ENCODE results near the gene UGT1A4.

The UGT1A4 gene

GRCh38 chr2:233803994-233804393 lies 85.5 kb downstream of the UGT1A4 start:
- no peak overlapping the region for H3K9ac ChIP-seq (ENCODE audit: low read depth, low read length, poor library complexity, severe bottlenecking)
- H3K9me2 ChIP-seq (replicated peaks; ENCODE audit: low read depth, low read length): no peaks in the 10 kb centered on the region
- H3K4me1 ChIP-seq (ENCODE audit: insufficient read depth, low read length, poor library complexity, severe bottlenecking): no peaks in the 10 kb centered on the region
- H3K4me2 ChIP-seq (ENCODE audit: low read depth, low read length, poor library complexity, severe bottlenecking): no peak overlapping the region
- H3K9me3 ChIP-seq (ENCODE audit: insufficient read depth, low read depth, low read length): no peaks in the 10 kb centered on the region
- H2AFZ ChIP-seq (ENCODE audit: low read length): no peak overlapping the region
- TF ChIP-seq EZH2phosphoT487 (IDR thresholded peaks at IDR 0.05; ENCODE audit: borderline replicate concordance): no peak
- no peak for TF ChIP-seq CTCF (conservative IDR thresholded peaks at IDR 0.05; ENCODE audit: low read length)
- no peaks in the 10 kb centered on the region for H3K79me2 ChIP-seq (ENCODE audit: insufficient read depth, low read length)
- H3K4me3 ChIP-seq (ENCODE audit: low read length, poor library complexity, severe bottlenecking): no peak overlapping the region
- no peaks in the 10 kb centered on the region for H3F3A ChIP-seq (ENCODE audit: low read depth)
- no peaks in the 10 kb centered on the region for H4K20me1 ChIP-seq (ENCODE audit: insufficient read depth, low read length, poor library complexity, severe bottlenecking)
- no peaks in the 10 kb centered on the region for H3K36me3 ChIP-seq (ENCODE audit: insufficient read depth, low read length)
- H3K27me3 ChIP-seq (ENCODE audit: insufficient read depth, low read length, poor library complexity, severe bottlenecking): no peaks in the 10 kb centered on the region

DNA sequence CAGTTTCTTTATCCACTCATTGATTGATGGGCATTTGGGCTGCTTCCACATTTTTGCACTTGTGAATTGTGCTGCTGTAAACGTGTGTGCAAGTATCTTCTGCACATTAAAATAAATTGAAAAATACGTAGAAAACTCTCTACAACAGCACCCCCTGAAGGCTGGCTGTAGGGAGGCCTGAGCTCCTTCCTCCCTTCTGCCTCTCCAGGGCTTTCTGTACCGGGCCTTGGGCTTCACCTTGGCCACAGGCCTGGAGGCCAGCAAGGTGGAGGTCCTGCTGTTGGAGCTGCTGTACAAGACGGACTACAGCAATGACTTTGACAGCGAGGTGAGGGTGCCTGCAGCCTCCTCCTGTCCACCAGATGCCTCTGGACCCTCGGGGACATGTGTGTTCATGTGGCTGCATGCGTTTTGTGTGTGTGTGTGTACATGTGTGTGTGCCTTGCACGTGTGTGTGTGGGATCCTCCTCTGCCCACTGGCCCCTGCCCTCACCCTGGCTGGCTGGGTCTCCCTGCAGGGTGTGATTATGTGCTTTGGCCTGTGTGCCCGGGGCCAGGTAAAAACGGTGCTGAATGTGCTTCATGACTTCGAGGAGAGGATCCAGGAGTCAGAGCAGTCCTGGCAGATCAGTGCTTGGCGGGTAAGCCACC lies 88.8 kb downstream of the UGT1A4 start:
- no peak overlapping the region for H3K4me3 ChIP-seq (ENCODE audit: low read length, poor library complexity, severe bottlenecking)
- H3K4me1 ChIP-seq (ENCODE audit: insufficient read depth, low read length, poor library complexity, severe bottlenecking): no peaks in the 10 kb centered on the region
- H3K27me3 ChIP-seq (ENCODE audit: insufficient read depth, low read length, poor library complexity, severe bottlenecking): no peaks in the 10 kb centered on the region
- no peaks in the 10 kb centered on the region for H4K20me1 ChIP-seq (ENCODE audit: insufficient read depth, low read length, poor library complexity, severe bottlenecking)
- no peak overlapping the region for H3K9ac ChIP-seq (ENCODE audit: low read depth, low read length, poor library complexity, severe bottlenecking)
- H3K4me2 ChIP-seq (ENCODE audit: low read depth, low read length, poor library complexity, severe bottlenecking): no peak overlapping the region
- H3K9me3 ChIP-seq (ENCODE audit: insufficient read depth, low read depth, low read length): no peaks in the 10 kb centered on the region
- H3F3A ChIP-seq (ENCODE audit: low read depth): no peaks in the 10 kb centered on the region
- TF ChIP-seq CTCF (conservative IDR thresholded peaks at IDR 0.05; ENCODE audit: low read length) (no peak), EZH2phosphoT487 (IDR thresholded peaks at IDR 0.05; ENCODE audit: borderline replicate concordance) (no peak)
- H2AFZ ChIP-seq (ENCODE audit: low read length): no peak overlapping the region
- no peaks in the 10 kb centered on the region for H3K36me3 ChIP-seq (ENCODE audit: insufficient read depth, low read length)
- H3K9me2 ChIP-seq (replicated peaks; ENCODE audit: low read depth, low read length): no peaks in the 10 kb centered on the region
- no peaks in the 10 kb centered on the region for H3K79me2 ChIP-seq (ENCODE audit: insufficient read depth, low read length)

GRCh38 chr2:233807966-233808935 lies 89.7 kb downstream of the UGT1A4 start:
- Histone ChIP-seq H3F3A (ENCODE audit: low read depth) (no peaks in the 10 kb centered on the region), H3K9ac (ENCODE audit: low read depth, low read length, poor library complexity, severe bottlenecking) (no peak overlapping the region), H2AFZ (ENCODE audit: low read length) (no peak overlapping the region), H3K79me2 (ENCODE audit: insufficient read depth, low read length) (no peaks in the 10 kb centered on the region), H3K27me3 (ENCODE audit: insufficient read depth, low read length, poor library complexity, severe bottlenecking) (no peaks in the 10 kb centered on the region), H3K4me3 (ENCODE audit: low read length, poor library complexity, severe bottlenecking) (no peak overlapping the region), H3K36me3 (ENCODE audit: insufficient read depth, low read length) (no peaks in the 10 kb centered on the region), H3K9me2 (replicated peaks; ENCODE audit: low read depth, low read length) (no peaks in the 10 kb centered on the region), H4K20me1 (ENCODE audit: insufficient read depth, low read length, poor library complexity, severe bottlenecking) (no peaks in the 10 kb centered on the region), H3K4me1 (ENCODE audit: insufficient read depth, low read length, poor library complexity, severe bottlenecking) (no peaks in the 10 kb centered on the region), H3K9me3 (ENCODE audit: insufficient read depth, low read depth, low read length) (no peaks in the 10 kb centered on the region), H3K4me2 (ENCODE audit: low read depth, low read length, poor library complexity, severe bottlenecking) (no peak overlapping the region)
- TF ChIP-seq EZH2phosphoT487 (IDR thresholded peaks at IDR 0.05; ENCODE audit: borderline replicate concordance) (no peak), CTCF (conservative IDR thresholded peaks at IDR 0.05; ENCODE audit: low read length) (no peak)

Measured in Loucy (cell line).